PFSK-1 (cell line): ENCODE data around the gene TTLL6.

Source experiments
- FOXP2 ChIP-seq: optimal IDR thresholded peaks from 2 replicates; pipeline ENCODE3; 2011; ENCODE audit warnings: borderline replicate concordance, control low read depth, inconsistent platforms; ENCODE audit not compliant: insufficient read depth; ENCODE audit errors: extremely low read length, extremely low read depth
- POLR2AphosphoS5 ChIP-seq: IDR thresholded peaks from 2 replicates; pipeline ENCODE4 v1.6.1; 2012; ENCODE audit warnings: low read depth, mild to moderate bottlenecking, control low read depth, low read length, moderate library complexity
- SIN3A ChIP-seq: IDR thresholded peaks from 2 replicates; pipeline ENCODE4 v1.6.1; 2012; ENCODE audit warnings: mild to moderate bottlenecking, low read length, moderate library complexity, borderline replicate concordance; ENCODE audit not compliant: insufficient read depth
- TAF1 ChIP-seq: IDR thresholded peaks from 2 replicates; pipeline ENCODE4 v1.6.1; 2012; ENCODE audit warnings: low read length, control low read depth, borderline replicate concordance; ENCODE audit not compliant: insufficient read depth
- TF ChIP-seq, protein P1 (sequence below), 2 experiments: IDR thresholded peaks; 2 replicates each; pipeline versions ENCODE4 v1.6.1 to v1.8.0; 2011 to 2012; ENCODE audit warnings: low read depth in 2 of 2, low read length in 2 of 2, control low read depth in 1 of 2, inconsistent platforms in 1 of 2, mild to moderate bottlenecking in 1 of 2, moderate library complexity in 1 of 2; ENCODE audit not compliant: insufficient read depth in 1 of 2

TTLL6 gene

DNA sequence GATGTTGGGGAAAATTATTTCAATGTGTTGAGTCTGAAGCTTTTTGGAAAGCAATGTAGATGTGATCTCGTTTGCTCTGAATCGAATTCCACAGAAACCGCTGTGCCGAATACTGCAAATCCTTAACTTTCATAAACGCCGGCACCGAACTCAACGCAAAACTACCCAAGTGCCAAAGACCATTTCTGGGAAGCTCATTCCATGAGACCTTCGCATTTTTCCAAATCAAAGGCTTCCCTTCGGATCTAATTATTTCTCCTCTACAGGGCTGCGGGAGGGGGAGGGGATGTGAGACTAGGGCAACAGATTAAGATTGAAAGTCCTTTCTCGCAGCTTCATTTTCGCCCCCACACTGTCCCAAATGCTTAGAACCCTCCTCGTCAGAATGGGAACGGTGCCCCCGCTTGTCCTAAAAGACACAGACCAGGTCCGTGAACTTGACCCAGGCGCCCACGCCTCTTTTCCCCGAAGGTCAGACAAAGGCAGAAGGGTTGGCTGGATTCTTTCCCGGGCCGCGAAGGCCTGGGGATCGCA, 98.7 kb downstream of the TTLL6 start:
- TF ChIP-seq TAF1 (no peak), SIN3A (no peak), POLR2AphosphoS5 (no peak), FOXP2 (no peak)
- TF ChIP-seq, protein P1, sequence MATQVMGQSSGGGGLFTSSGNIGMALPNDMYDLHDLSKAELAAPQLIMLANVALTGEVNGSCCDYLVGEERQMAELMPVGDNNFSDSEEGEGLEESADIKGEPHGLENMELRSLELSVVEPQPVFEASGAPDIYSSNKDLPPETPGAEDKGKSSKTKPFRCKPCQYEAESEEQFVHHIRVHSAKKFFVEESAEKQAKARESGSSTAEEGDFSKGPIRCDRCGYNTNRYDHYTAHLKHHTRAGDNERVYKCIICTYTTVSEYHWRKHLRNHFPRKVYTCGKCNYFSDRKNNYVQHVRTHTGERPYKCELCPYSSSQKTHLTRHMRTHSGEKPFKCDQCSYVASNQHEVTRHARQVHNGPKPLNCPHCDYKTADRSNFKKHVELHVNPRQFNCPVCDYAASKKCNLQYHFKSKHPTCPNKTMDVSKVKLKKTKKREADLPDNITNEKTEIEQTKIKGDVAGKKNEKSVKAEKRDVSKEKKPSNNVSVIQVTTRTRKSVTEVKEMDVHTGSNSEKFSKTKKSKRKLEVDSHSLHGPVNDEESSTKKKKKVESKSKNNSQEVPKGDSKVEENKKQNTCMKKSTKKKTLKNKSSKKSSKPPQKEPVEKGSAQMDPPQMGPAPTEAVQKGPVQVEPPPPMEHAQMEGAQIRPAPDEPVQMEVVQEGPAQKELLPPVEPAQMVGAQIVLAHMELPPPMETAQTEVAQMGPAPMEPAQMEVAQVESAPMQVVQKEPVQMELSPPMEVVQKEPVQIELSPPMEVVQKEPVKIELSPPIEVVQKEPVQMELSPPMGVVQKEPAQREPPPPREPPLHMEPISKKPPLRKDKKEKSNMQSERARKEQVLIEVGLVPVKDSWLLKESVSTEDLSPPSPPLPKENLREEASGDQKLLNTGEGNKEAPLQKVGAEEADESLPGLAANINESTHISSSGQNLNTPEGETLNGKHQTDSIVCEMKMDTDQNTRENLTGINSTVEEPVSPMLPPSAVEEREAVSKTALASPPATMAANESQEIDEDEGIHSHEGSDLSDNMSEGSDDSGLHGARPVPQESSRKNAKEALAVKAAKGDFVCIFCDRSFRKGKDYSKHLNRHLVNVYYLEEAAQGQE (IDR thresholded peaks at IDR 0.05; ENCODE audit: insufficient read depth in 1 of 2, low read depth in 2 of 2, low read length in 2 of 2), result no peak

DNA sequence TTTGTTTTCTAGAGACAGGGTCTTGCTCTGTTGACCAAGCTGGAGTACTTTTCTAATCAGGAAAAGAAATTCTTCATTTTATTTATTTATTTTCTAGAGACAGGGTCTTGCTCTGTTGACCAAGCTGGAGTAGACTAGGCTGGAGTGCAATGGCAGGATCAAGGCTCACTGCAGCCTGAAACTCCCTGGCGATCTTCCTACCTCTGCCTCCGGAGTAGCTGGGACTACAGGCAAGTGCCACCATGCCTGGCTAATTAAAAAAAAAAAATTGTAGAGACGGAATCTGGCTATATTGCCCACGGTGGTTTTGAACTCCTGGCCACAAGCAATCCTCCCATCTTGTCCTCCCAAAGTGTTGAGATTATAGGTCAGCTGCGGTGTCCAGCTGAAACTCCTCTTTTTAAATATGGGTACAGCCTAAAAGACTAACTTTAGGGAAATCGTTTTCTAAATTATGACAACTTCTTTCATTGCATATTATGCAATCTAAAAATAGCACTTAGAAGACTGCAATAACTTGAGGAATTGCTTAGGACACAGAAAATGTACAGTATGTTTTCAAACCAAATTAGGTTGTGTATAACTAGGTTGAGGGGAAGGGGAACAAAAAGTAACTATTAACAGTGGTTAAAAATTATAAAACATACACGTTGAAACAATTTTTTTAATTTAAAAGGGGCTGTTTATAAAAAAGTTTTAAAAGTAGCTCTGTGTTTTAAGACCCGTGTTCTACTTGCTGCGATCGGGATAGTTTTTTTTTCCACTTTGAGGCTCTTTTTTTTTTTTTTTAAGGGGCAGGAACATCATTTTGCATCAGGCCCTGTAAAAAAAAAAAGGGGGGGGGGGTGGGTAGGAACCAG, 99.4 kb downstream of the TTLL6 start:
- TF ChIP-seq, protein P1 (IDR thresholded peaks at IDR 0.05; ENCODE audit: insufficient read depth in 1 of 2, low read depth in 2 of 2, low read length in 2 of 2), result no peak
- TF ChIP-seq FOXP2 (no peak), TAF1 (no peak), SIN3A (no peak), POLR2AphosphoS5 (no peak)

DNA sequence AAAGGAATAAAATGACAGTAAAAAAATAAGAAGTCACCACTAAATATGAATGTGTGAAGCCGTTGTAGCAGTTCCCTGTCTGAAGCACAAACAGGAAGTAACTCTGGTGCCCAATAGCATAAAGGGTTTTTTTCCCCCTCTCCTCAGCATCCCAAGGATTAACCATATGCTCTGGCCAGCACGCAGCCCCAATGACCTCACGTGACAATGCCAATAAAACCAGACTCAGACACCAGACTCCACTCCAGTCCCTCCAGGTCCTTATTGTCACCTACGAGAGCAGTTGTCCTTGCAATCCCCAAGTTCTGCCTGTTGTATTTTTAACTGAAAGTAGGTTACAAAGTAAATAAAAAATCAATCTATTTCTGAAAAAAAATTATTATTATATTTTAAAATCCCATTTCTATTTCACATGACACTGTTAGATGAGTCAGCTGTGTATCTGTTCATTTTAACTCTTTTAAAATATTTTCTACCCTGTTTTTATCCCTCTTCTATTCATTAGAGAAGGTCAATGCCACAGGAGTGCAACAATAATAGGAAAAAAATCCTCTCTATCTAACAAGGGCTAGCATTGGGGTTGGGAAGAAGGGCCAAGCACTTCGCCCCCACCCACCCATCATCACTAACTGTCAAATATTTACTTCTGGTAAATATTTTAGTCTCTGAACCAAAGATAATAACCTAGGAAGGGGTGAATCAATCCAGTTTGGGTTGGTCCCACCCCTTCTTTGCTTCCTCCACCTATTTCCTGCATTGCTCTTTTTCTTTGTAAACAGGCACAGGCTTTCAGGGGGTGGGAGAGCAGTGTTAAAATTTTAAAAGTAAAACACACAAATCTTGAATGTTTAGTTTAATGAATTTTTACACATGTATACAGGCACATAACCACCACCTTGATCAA, 101.3 kb downstream of the TTLL6 start:
- TF ChIP-seq POLR2AphosphoS5, result no peak
- TF ChIP-seq SIN3A, result no peak
- TF ChIP-seq, protein P1 (IDR thresholded peaks at IDR 0.05; ENCODE audit: insufficient read depth in 1 of 2, low read depth in 2 of 2, low read length in 2 of 2), result no peak
- no peak for TF ChIP-seq FOXP2
- no peak for TF ChIP-seq TAF1
